Loucy (cell line): ENCODE measurements around the gene COLEC11.

Experiments used
- CTCF ChIP-seq: fragments of 200-600 bp; sonication (generic); conservative IDR thresholded peaks from 2 replicates; pipeline ENCODE4 v1.5.1; 2014; ENCODE audit warnings: mild to moderate bottlenecking, antibody characterized with exemption, low read length
- EZH2phosphoT487 ChIP-seq: fragments of 200-600 bp; IDR thresholded peaks from 2 replicates; pipeline ENCODE4 v1.6.1; 2018; ENCODE audit warnings: antibody characterized with exemption, mild to moderate bottlenecking, moderate library complexity, borderline replicate concordance

- TF ChIP-seq CTCF = no peak
- no peak for TF ChIP-seq EZH2phosphoT487
Measured at GRCh38 chr2:3620834-3621233, 25.9 kb downstream of the COLEC11 start.
